CD14-positive monocyte (primary cell): Measurements from ENCODE around the gene CMC4. TPM values are rescaled to one million over a fixed set of nuclear protein-coding genes. Genes with fewer than 3 reads are reported as not detected.

Experiments
- DNase-seq, 3 donors: peaks; one replicate each; pipeline ENCODE4 v3.0.0-alpha.2; 2011 to 2022
- H2AFZ ChIP-seq: 2 replicates; pipeline ENCODE4 v1.6.0; 2012; ENCODE audit warnings: mild to moderate bottlenecking, low read depth, low read length, inconsistent platforms; ENCODE audit not compliant: insufficient read depth, poor library complexity, severe bottlenecking
- H3K27ac ChIP-seq, 2 donors: 1 replicate in 1 of 2; 2 replicates in 1 of 2; pipeline ENCODE4 v1.5.1; 2012 to 2013; ENCODE audit warnings: low read length in 2 of 2, control low read depth in 1 of 2, inconsistent platforms in 1 of 2, low read depth in 1 of 2, mild to moderate bottlenecking in 1 of 2
- H3K27me3 ChIP-seq, 2 donors: one replicate each; pipeline versions ENCODE4 v1.6.0 to v1.6.1; 2011 to 2013; ENCODE audit warnings: low read length in 2 of 2; ENCODE audit not compliant: control insufficient read depth in 2 of 2, insufficient read depth in 2 of 2
- H3K36me3 ChIP-seq, 2 donors: replicated peaks in 1 of 2; 1 replicate in 1 of 2; 2 replicates in 1 of 2; pipeline versions ENCODE4 v1.5.1 to v1.6.1; 2012 to 2013; ENCODE audit warnings: low read length in 2 of 2, control low read depth in 1 of 2, inconsistent platforms in 1 of 2, mild to moderate bottlenecking in 1 of 2; ENCODE audit not compliant: insufficient read depth in 2 of 2, control insufficient read depth in 1 of 2
- H3K4me1 ChIP-seq, 2 donors: 1 replicate in 1 of 2; 2 replicates in 1 of 2; pipeline versions ENCODE4 v1.5.1 to v1.6.1; 2012 to 2013; ENCODE audit warnings: low read length in 2 of 2, control low read depth in 1 of 2, inconsistent platforms in 1 of 2, mild to moderate bottlenecking in 1 of 2, moderate library complexity in 1 of 2; ENCODE audit not compliant: insufficient read depth in 2 of 2, control insufficient read depth in 1 of 2
- H3K4me2 ChIP-seq: replicated peaks from 2 replicates; pipeline ENCODE3; 2012; ENCODE audit warnings: low read length, moderate library complexity, mild to moderate bottlenecking; ENCODE audit not compliant: poor library complexity, severe bottlenecking; ENCODE audit errors: extremely low read depth
- H3K4me3 ChIP-seq, 3 experiments: fragments of 200-600 bp in 1 of 3; sonication (generic) in 1 of 3; replicated peaks in 1 of 3; 1 replicate in 2 of 3; 2 replicates in 1 of 3; pipeline ENCODE4 v1.5.1; 2011 to 2013; ENCODE audit warnings: low read length in 3 of 3, mild to moderate bottlenecking in 3 of 3, control low read depth in 2 of 3, low read depth in 2 of 3, inconsistent platforms in 1 of 3, moderate library complexity in 1 of 3
- H3K79me2 ChIP-seq: 2 replicates; pipeline ENCODE4 v1.6.0; 2012; ENCODE audit warnings: mild to moderate bottlenecking, control low read depth, inconsistent platforms, low read length, moderate library complexity; ENCODE audit not compliant: insufficient read depth
- H3K9ac ChIP-seq: 2 replicates; pipeline ENCODE4 v1.6.0; 2017; ENCODE audit warnings: low read length, mild to moderate bottlenecking; ENCODE audit not compliant: insufficient read depth, poor library complexity, severe bottlenecking
- H3K9me3 ChIP-seq, 2 donors: replicated peaks in 1 of 2; 1 replicate in 1 of 2; 2 replicates in 1 of 2; pipeline versions ENCODE4 v1.5.1 to v1.6.1; 2012 to 2013; ENCODE audit warnings: low read length in 2 of 2, control low read depth in 1 of 2; ENCODE audit not compliant: control insufficient read depth in 1 of 2, insufficient read depth in 1 of 2
- H4K20me1 ChIP-seq: 2 replicates; pipeline ENCODE4 v1.6.0; 2012; ENCODE audit warnings: mild to moderate bottlenecking, low read length, control low read depth, moderate library complexity; ENCODE audit not compliant: insufficient read depth
- H3K27ac Mint-ChIP-seq, 7 donors: one replicate each; pipeline ENCODE4 v1.8.0; 2020; ENCODE audit warnings: mild to moderate bottlenecking in 7 of 7, mixed read lengths in 7 of 7, moderate library complexity in 6 of 7, inconsistent platforms in 2 of 7
- H3K27me3 Mint-ChIP-seq, 3 donors: one replicate each; pipeline ENCODE4 v1.8.0; 2021 to 2022; ENCODE audit warnings: low read depth in 3 of 3, mild to moderate bottlenecking in 3 of 3, mixed read lengths in 3 of 3, moderate library complexity in 3 of 3, inconsistent platforms in 1 of 3
- H3K36me3 Mint-ChIP-seq, 2 donors: one replicate each; pipeline ENCODE4 v1.8.0; 2020; ENCODE audit warnings: mixed read lengths in 2 of 2, inconsistent platforms in 1 of 2, mild to moderate bottlenecking in 1 of 2
- H3K4me1 Mint-ChIP-seq: one replicate; pipeline ENCODE4 v1.8.0; 2020; ENCODE audit warnings: mild to moderate bottlenecking, mixed read lengths
- H3K4me3 Mint-ChIP-seq, 2 donors: one replicate each; pipeline ENCODE4 v1.8.0; 2020; ENCODE audit warnings: mild to moderate bottlenecking in 2 of 2, mixed read lengths in 2 of 2, moderate library complexity in 1 of 2
- H3K9me3 Mint-ChIP-seq, 7 donors: one replicate each; pipeline ENCODE4 v1.8.0; 2020 to 2022; ENCODE audit warnings: mixed read lengths in 7 of 7, mild to moderate bottlenecking in 6 of 7, moderate library complexity in 6 of 7, inconsistent platforms in 2 of 7
- WGBS: methylation state at CpG from one replicate; pipeline ENCODE4 v1.1.5; 2013; ENCODE audit warnings: missing lambda C conversion rate; ENCODE audit not compliant: insufficient coverage; 5-methylcytosine and 5-hydroxymethylcytosine counted together
- intact Hi-C, 2 donors: fragments of 100-400 bp; cut with micrococcal nuclease; formaldehyde crosslinking; loops; one replicate each; pipeline versions ENCODE4 v1.15.0 to v1.15.1; 2023
- polyA plus RNA-seq, 3 donors: library from polyadenylated mRNA; depleted of rRNA in 1 of 3; unstranded in 2 of 3; stranded (reverse) in 1 of 3; fragments of 300-500 nt in 2 of 3; fragments of >200 nt in 1 of 3; fragmentation: Illumina TruSeq in 2 of 3; gene quantifications; 1 replicate in 2 of 3; 2 replicates in 1 of 3; pipeline ENCODE4 v1.2.3, GENCODE V29; 2012 to 2021
- TF ChIP-seq, protein P1 (sequence below): fragments of 200-600 bp; IDR thresholded peaks from one replicate; pipeline ENCODE4 v1.8.0; 2022; ENCODE audit warnings: antibody characterized with exemption, mild to moderate bottlenecking

Gene CMC4
- polyA plus RNA-seq, 3 donors: 6.4 to 11.1 (median 10.1) TPM

DNA sequence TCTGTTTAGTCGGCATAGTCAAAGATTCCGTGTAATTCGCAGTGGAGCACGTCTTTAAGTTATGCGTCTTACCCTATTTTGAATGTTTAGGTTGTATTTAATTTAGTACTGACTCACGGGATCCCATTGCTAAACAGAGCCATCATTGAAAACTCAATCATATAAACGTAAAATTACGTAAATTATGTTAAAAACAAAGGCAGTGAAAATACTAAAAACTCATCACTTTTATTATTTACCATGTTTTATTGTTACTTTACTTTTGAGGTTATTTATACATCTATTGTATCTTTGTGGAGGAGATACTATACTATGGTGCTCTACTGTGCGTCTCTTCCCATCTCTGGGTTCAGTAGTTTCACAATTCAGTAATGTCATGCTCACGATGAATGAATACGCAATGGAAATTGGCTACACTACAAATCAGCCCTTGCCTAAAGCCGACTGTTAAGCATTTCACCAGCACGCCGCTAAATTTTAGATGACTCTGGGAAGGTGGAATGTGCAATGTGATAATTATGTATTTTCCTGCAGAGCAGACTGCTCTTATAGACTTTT, 43.3 kb downstream of the CMC4 start:
- Histone ChIP-seq H4K20me1 (no peaks in the 10 kb centered on the region), H3K79me2 (peaks cover 39% of the 10 kb centered on the region), H3K9me3 (no peaks in the 10 kb centered on the region), H3K36me3 (no peaks in the 10 kb centered on the region), H2AFZ (peak overlapping the region; percentile 61), H3K4me2 (peak overlapping the region; percentile 75), H3K4me1 (peaks cover 5 to 6% of the 10 kb centered on the region in 2 donors), H3K27me3 (peaks cover 0 to 2% of the 10 kb centered on the region in 2 donors), H3K27ac (peak overlapping the region; percentile 94 to 96), H3K9ac (peak overlapping the region; percentile 87), H3K4me3 (peak overlapping the region; percentile 58 to 85 (median 80))
- DNase-seq: peak; percentile 57 to 66 (median 63)
- peaks cover 4 to 5% of the 10 kb centered on the region in 2 donors for H3K36me3 Mint-ChIP-seq
- TF ChIP-seq, protein P1, sequence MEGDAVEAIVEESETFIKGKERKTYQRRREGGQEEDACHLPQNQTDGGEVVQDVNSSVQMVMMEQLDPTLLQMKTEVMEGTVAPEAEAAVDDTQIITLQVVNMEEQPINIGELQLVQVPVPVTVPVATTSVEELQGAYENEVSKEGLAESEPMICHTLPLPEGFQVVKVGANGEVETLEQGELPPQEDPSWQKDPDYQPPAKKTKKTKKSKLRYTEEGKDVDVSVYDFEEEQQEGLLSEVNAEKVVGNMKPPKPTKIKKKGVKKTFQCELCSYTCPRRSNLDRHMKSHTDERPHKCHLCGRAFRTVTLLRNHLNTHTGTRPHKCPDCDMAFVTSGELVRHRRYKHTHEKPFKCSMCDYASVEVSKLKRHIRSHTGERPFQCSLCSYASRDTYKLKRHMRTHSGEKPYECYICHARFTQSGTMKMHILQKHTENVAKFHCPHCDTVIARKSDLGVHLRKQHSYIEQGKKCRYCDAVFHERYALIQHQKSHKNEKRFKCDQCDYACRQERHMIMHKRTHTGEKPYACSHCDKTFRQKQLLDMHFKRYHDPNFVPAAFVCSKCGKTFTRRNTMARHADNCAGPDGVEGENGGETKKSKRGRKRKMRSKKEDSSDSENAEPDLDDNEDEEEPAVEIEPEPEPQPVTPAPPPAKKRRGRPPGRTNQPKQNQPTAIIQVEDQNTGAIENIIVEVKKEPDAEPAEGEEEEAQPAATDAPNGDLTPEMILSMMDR: no peak
- H3K4me3 Mint-ChIP-seq: peak overlapping the region; percentile 76 to 82
- intact Hi-C loops: loop anchor here (5.0 kb wide), 1 partner anchor 45 kb away; the partner anchor contains the start of genes BRCC3 (in 2 of the 2), CMC4 (in 2 of the 2) and MTCP1 (in 2 of the 2)
- no CpG with 5 or more reads among the region's 14 CpGs for WGBS
- H3K27me3 Mint-ChIP-seq: peaks cover 0 to 3% (median 0%) of the 10 kb centered on the region in 3 donors
- peaks cover 8% of the 10 kb centered on the region for H3K4me1 Mint-ChIP-seq
- H3K9me3 Mint-ChIP-seq: peaks cover 0 to 10% (median 0%) of the 10 kb centered on the region in 7 donors
- peak overlapping the region; percentile 95 to 97 (median 96) for H3K27ac Mint-ChIP-seq

DNA sequence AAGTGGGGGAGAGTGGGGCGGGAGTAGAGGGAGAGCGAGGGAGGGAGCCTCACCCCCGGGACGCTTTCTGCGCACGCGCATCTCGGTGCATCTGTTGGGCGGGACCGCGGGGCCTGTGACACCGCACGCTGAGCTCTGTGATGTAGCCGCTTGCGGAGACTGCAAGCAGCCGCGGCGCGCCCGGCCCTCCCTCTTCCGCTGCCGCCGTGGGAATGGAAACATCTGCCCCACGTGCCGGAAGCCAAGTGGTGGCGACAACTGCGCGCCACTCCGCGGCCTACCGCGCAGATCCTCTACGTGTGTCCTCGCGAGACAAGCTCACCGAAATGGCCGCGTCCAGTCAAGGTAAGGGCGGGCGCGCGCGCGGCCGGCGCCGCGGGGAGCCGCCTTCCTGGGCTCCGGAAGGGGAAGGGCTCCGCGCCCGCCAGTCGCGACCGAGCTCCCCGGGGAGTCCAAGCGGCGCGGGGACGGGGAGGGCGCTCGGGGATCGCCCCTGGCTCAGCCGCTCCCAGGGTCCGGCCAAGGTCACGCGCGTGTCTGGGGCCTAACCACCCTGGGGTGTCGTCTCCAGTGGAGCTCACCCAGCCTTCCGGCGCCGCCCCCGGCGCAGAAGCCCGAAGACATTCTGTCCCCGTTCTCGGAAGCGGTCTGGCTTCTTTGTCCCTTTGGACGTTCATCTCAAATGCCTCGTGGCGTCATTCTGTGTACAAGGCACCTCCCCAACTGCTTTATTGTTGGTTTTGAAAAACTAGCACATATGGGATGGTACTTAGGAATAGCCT, 44.0 kb downstream of the CMC4 start, which contains the start of gene FUNDC2:
Gene FUNDC2, plus strand, starts transcription at position 118 of the 782 bp plus-strand sequence. Its CDS starts 95 bp downstream, at position 213.
- peak within 1 kb of the TSS; percentile 94 to 96 for H3K27ac ChIP-seq
- H3K36me3 ChIP-seq: no peaks in the 10 kb centered on the region
- no peaks in the 10 kb centered on the region for H3K9me3 ChIP-seq
- WGBS: 0% methylated on average over 37 of the region's 82 CpGs
- no peaks in the 10 kb centered on the region for H4K20me1 ChIP-seq
- intact Hi-C loops: loop anchor here (5.0 kb wide), 1 partner anchor 45 kb away; the partner anchor contains the start of genes BRCC3 (in 2 of the 2), CMC4 (in 2 of the 2) and MTCP1 (in 2 of the 2)
- H3K4me2 ChIP-seq: peak within 1 kb of the TSS; percentile 75
- H3K36me3 Mint-ChIP-seq: peaks cover 4 to 5% of the 10 kb centered on the region in 2 donors
- H3K4me1 ChIP-seq: peaks cover 5 to 6% of the 10 kb centered on the region in 2 donors
- peak within 1 kb of the TSS; percentile 58 to 85 (median 80) for H3K4me3 ChIP-seq
- H3K9ac ChIP-seq: peak within 1 kb of the TSS; percentile 87
- peaks cover 33% of the 10 kb centered on the region for H3K79me2 ChIP-seq
- H3K4me3 Mint-ChIP-seq: peak within 1 kb of the TSS; percentile 76 to 82
- H2AFZ ChIP-seq: peak within 1 kb of the TSS; percentile 61
- TF ChIP-seq, protein P1: no peak
- peak within 1 kb of the TSS; percentile 95 to 97 (median 97) for H3K27ac Mint-ChIP-seq
- H3K27me3 Mint-ChIP-seq: peaks cover 0 to 3% (median 0%) of the 10 kb centered on the region in 3 donors
- peak; percentile 89 to 95 (median 94) for DNase-seq
- H3K27me3 ChIP-seq: peaks cover 0 to 2% of the 10 kb centered on the region in 2 donors
- H3K9me3 Mint-ChIP-seq: peaks cover 0 to 5% (median 0%) of the 10 kb centered on the region in 7 donors
- H3K4me1 Mint-ChIP-seq: peaks cover 11% of the 10 kb centered on the region
